Retinal pigment epithelial cell (primary cell): ENCODE results near the gene INTS6.

Experiments used
- DNase-seq: peaks from one replicate; pipeline ENCODE4 v3.0.0-alpha.2; 2010; ENCODE audit warnings: low read depth
- H3K4me3 ChIP-seq: 2 replicates; pipeline ENCODE4 v1.5.1; 2011; ENCODE audit warnings: mild to moderate bottlenecking, low read length, control low read depth, moderate library complexity
- TF ChIP-seq, protein P1 (sequence below): conservative IDR thresholded peaks from 2 replicates; pipeline ENCODE4 v1.5.1; 2011; ENCODE audit warnings: low read depth, low read length, control low read depth, inconsistent platforms

Gene INTS6

GRCh38 chr13:51412431-51412830 lies 40.4 kb downstream of the INTS6 start:
- H3K4me3 ChIP-seq = no peak overlapping the region
- no peak for DNase-seq
- TF ChIP-seq, protein P1, sequence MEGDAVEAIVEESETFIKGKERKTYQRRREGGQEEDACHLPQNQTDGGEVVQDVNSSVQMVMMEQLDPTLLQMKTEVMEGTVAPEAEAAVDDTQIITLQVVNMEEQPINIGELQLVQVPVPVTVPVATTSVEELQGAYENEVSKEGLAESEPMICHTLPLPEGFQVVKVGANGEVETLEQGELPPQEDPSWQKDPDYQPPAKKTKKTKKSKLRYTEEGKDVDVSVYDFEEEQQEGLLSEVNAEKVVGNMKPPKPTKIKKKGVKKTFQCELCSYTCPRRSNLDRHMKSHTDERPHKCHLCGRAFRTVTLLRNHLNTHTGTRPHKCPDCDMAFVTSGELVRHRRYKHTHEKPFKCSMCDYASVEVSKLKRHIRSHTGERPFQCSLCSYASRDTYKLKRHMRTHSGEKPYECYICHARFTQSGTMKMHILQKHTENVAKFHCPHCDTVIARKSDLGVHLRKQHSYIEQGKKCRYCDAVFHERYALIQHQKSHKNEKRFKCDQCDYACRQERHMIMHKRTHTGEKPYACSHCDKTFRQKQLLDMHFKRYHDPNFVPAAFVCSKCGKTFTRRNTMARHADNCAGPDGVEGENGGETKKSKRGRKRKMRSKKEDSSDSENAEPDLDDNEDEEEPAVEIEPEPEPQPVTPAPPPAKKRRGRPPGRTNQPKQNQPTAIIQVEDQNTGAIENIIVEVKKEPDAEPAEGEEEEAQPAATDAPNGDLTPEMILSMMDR = no peak

GRCh38 chr13:51405176-51405575 lies 47.7 kb downstream of the INTS6 start:
- no peak overlapping the region for H3K4me3 ChIP-seq
- TF ChIP-seq, protein P1 = no peak
- DNase-seq = no peak

- H3K4me3 ChIP-seq = no peak overlapping the region
- DNase-seq = peak; percentile 1
- TF ChIP-seq, protein P1 = no peak
Measured at GRCh38 chr13:51397262-51397941, 55.4 kb downstream of the INTS6 start.

DNA sequence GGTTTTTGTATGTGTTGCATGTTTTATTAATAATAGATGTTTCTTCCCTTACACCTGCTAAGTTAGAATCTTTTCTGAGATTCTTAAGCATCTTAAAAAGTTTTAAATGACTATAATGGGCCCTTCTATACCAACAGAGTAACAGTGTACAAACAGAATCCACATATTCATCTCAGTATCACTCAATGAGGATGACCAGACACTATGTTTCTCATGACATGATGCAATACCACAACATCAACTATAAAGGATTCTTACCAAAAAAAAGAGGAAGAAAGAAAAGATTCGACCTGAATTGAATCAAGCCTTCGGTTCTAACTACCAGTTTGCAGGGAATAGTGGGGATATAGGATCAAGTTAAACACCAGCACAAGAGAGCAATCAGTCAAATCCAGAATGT lies 56.5 kb downstream of the INTS6 start:
- TF ChIP-seq, protein P1 = no peak
- DNase-seq = no peak
- no peak overlapping the region for H3K4me3 ChIP-seq

- no peak for DNase-seq
- TF ChIP-seq, protein P1 = no peak
- no peak overlapping the region for H3K4me3 ChIP-seq
Measured at GRCh38 chr13:51394724-51395123, 58.1 kb downstream of the INTS6 start.

- H3K4me3 ChIP-seq = no peak overlapping the region
- DNase-seq = no peak
- TF ChIP-seq, protein P1 = no peak
Measured at GRCh38 chr13:51385114-51385513, 67.7 kb downstream of the INTS6 start.

DNA sequence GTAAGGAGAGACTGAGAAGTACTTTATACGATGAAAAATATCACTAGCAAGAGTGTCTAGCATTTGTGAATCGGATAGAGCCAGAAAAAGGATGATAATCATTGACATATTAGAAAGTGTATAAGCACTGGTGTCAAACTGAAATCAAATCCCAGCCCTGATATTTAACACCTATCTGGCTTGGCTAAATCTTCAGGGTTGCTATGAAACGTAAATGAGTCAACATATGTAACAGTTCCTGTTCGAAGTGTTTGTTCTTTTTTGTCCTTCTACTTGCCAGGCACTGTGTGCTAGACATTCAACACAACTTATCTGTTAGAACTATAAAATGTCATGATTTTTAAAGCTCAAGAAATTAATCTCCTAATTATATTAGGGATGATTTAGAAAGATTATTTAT lies 72.6 kb downstream of the INTS6 start:
- peak; percentile 24 for DNase-seq
- H3K4me3 ChIP-seq = no peak overlapping the region
- TF ChIP-seq, protein P1 = no peak
